HL-60 (cell line): Measurements from ENCODE around the gene CHCHD6.

Source experiments
- DNase-seq, 2 experiments: peaks; one replicate each; pipeline ENCODE4 v3.0.0-alpha.2; 2010 to 2020; ENCODE audit warnings: low read depth in 1 of 2, low spot score in 1 of 2
- H3K27ac ChIP-seq: fragments of 250-450 bp; sonication (Bioruptor Pico); replicated peaks from 2 replicates; pipeline ENCODE4 v1.5.1; 2020; ENCODE audit warnings: mild to moderate bottlenecking, moderate library complexity
- H3K27me3 ChIP-seq: fragments of 250-450 bp; sonication (Bioruptor Pico); 2 replicates; pipeline ENCODE4 v1.5.1; 2021; ENCODE audit warnings: mild to moderate bottlenecking, moderate library complexity; ENCODE audit not compliant: insufficient read depth, poor library complexity, severe bottlenecking
- H3K4me3 ChIP-seq: replicated peaks from 2 replicates; pipeline ENCODE4 v1.5.1; 2011; ENCODE audit warnings: mild to moderate bottlenecking, control low read depth, low read length; ENCODE audit not compliant: insufficient read depth
- CTCF ChIP-seq: IDR thresholded peaks from one replicate; pipeline ENCODE4 v1.5.1; 2011; ENCODE audit warnings: low read length, control low read depth, inconsistent platforms; ENCODE audit not compliant: insufficient read depth
- GABPA ChIP-seq: IDR thresholded peaks from 2 replicates; pipeline ENCODE4 v1.6.1; 2012; ENCODE audit warnings: low read depth
- POLR2AphosphoS5 ChIP-seq: IDR thresholded peaks from 2 replicates; pipeline ENCODE4 v1.6.1; 2012; ENCODE audit warnings: low read depth
- REST ChIP-seq: IDR thresholded peaks from 2 replicates; pipeline ENCODE4 v1.6.1; 2012; ENCODE audit warnings: low read depth; ENCODE audit not compliant: insufficient replicate concordance
- SPI1 ChIP-seq: IDR thresholded peaks from 2 replicates; pipeline ENCODE4 v1.6.1; 2012; ENCODE audit warnings: low read depth, mild to moderate bottlenecking, borderline replicate concordance

CHCHD6 gene

GRCh38 chr3:126886217-126886616 lies 182.2 kb downstream of the CHCHD6 start:
- Histone ChIP-seq H3K27ac (no peak overlapping the region), H3K27me3 (no peaks in the 10 kb centered on the region), H3K4me3 (no peak overlapping the region)
- TF ChIP-seq POLR2AphosphoS5 (no peak), SPI1 (no peak), REST (no peak), GABPA (no peak), CTCF (no peak)
- DNase-seq: no peak

GRCh38 chr3:126887686-126888085 lies 183.6 kb downstream of the CHCHD6 start:
- H3K4me3 ChIP-seq: no peak overlapping the region
- H3K27ac ChIP-seq: no peak overlapping the region
- no peak for DNase-seq
- TF ChIP-seq GABPA (no peak), POLR2AphosphoS5 (no peak), SPI1 (no peak), CTCF (no peak), REST (no peak)
- H3K27me3 ChIP-seq: no peaks in the 10 kb centered on the region

- Histone ChIP-seq H3K27ac (no peak overlapping the region), H3K4me3 (no peak overlapping the region), H3K27me3 (no peaks in the 10 kb centered on the region)
- TF ChIP-seq REST (no peak), POLR2AphosphoS5 (no peak), CTCF (no peak), SPI1 (no peak), GABPA (no peak)
- no peak for DNase-seq
These were observed 184.2 kb downstream of the CHCHD6 start for GRCh38 chr3:126888186-126888760.
